Stimulated activated CD4-positive, alpha-beta T cell treated with anti-CD3 and anti-CD28 coated beads, Interleukin-12 subunit alpha, Interleukin-12 subunit beta, amount 100 ng/mL, for 4 hours (primary cell): ENCODE data around the gene CHST9.
"Not testable (repeated sequence)": the region's sequence is repeated elsewhere in the genome, so short reads cannot be mapped to it uniquely, and the experiment has no call there.

Experiments
- DNase-seq: peaks from one replicate; pipeline ENCODE4 v3.0.0-alpha.2; 2020

Gene CHST9

GRCh38 chr18:26993568-26993967, 191.5 kb downstream of the CHST9 start:
- no peak for DNase-seq

- DNase-seq = no peak
Observed at GRCh38 chr18:26992926-26993325, 192.2 kb downstream of the CHST9 start.

GRCh38 chr18:26989842-26990241, 195.3 kb downstream of the CHST9 start:
- DNase-seq = no peak

- DNase-seq = no peak
Observed at GRCh38 chr18:26981360-26982082, 203.6 kb downstream of the CHST9 start.

- DNase-seq = no peak
Observed at GRCh38 chr18:26978812-26979341, 206.2 kb downstream of the CHST9 start.

- no peak for DNase-seq
Observed at GRCh38 chr18:26977781-26978180, 207.3 kb downstream of the CHST9 start.

- no peak for DNase-seq
Observed at GRCh38 chr18:26976206-26976605, 208.9 kb downstream of the CHST9 start.

GRCh38 chr18:26972549-26972948, 212.6 kb downstream of the CHST9 start:
- not testable (repeated sequence) for DNase-seq

- DNase-seq = no peak
Observed at GRCh38 chr18:26971409-26971808, 213.7 kb downstream of the CHST9 start.

GRCh38 chr18:26970637-26971036, 214.5 kb downstream of the CHST9 start:
- DNase-seq = no peak

- no peak for DNase-seq
Observed at GRCh38 chr18:26965206-26965605, 219.9 kb downstream of the CHST9 start.

- DNase-seq = no peak
Observed at GRCh38 chr18:26963292-26963691, 221.8 kb downstream of the CHST9 start.

- DNase-seq = no peak
Observed at GRCh38 chr18:26961839-26962238, 223.3 kb downstream of the CHST9 start.

- DNase-seq = no peak
Observed at GRCh38 chr18:26960911-26961310, 224.2 kb downstream of the CHST9 start.

- DNase-seq = no peak
Observed at GRCh38 chr18:26956863-26957262, 228.2 kb downstream of the CHST9 start.

GRCh38 chr18:26948703-26949102, 236.4 kb downstream of the CHST9 start:
- DNase-seq = no peak

GRCh38 chr18:26943906-26944305, 241.2 kb downstream of the CHST9 start:
- no peak for DNase-seq

GRCh38 chr18:26941584-26941983, 243.5 kb downstream of the CHST9 start:
- no peak for DNase-seq

- DNase-seq = no peak
Observed at GRCh38 chr18:26940744-26941398, 244.2 kb downstream of the CHST9 start.

GRCh38 chr18:26931659-26932058, 253.4 kb downstream of the CHST9 start:
- DNase-seq = no peak

- DNase-seq = no peak
Observed at GRCh38 chr18:26930630-26931029, 254.5 kb downstream of the CHST9 start.

GRCh38 chr18:26928670-26929313, 256.3 kb downstream of the CHST9 start:
- no peak for DNase-seq

GRCh38 chr18:26927822-26928221, 257.3 kb downstream of the CHST9 start:
- DNase-seq = not testable (repeated sequence)
